ENCODE data around the gene ATP6V1B1. TPM values are rescaled to one million over a fixed set of nuclear protein-coding genes. Genes with fewer than 3 reads are reported as not detected.

Gene ATP6V1B1
- total and polyA plus RNA-seq, 2 of the 13 experiments (the other 11 are each of a cell fraction or from before 2014, with no cell fraction given), result 0.58 to 1.6 TPM

DNA sequence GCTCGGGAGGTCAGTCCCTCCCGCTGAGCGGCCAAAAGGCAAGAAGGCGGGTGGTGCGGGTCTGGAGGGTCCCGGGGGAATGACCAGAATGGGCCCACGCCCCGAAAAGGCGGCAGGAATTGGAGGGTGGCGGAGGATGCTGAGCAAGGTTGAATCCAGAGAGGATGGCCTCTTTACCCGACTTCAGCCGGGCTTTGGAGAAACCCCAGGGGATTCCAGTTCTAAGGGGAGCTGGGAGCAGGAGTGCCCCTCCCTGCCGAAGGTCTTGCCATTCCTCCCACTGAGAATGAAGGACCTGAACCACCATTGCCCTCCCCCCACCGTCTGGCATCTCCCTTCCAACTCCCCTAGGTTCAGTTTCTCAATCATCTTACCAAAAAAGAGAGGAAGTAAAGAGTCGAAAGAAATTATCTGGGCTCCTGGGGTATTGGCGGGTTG lies 38.9 kb upstream of the ATP6V1B1 start (continued):
- TF ChIP-seq, protein P1, sequence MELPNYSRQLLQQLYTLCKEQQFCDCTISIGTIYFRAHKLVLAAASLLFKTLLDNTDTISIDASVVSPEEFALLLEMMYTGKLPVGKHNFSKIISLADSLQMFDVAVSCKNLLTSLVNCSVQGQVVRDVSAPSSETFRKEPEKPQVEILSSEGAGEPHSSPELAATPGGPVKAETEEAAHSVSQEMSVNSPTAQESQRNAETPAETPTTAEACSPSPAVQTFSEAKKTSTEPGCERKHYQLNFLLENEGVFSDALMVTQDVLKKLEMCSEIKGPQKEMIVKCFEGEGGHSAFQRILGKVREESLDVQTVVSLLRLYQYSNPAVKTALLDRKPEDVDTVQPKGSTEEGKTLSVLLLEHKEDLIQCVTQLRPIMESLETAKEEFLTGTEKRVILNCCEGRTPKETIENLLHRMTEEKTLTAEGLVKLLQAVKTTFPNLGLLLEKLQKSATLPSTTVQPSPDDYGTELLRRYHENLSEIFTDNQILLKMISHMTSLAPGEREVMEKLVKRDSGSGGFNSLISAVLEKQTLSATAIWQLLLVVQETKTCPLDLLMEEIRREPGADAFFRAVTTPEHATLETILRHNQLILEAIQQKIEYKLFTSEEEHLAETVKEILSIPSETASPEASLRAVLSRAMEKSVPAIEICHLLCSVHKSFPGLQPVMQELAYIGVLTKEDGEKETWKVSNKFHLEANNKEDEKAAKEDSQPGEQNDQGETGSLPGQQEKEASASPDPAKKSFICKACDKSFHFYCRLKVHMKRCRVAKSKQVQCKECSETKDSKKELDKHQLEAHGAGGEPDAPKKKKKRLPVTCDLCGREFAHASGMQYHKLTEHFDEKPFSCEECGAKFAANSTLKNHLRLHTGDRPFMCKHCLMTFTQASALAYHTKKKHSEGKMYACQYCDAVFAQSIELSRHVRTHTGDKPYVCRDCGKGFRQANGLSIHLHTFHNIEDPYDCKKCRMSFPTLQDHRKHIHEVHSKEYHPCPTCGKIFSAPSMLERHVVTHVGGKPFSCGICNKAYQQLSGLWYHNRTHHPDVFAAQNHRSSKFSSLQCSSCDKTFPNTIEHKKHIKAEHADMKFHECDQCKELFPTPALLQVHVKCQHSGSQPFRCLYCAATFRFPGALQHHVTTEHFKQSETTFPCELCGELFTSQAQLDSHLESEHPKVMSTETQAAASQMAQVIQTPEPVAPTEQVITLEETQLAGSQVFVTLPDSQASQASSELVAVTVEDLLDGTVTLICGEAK (IDR thresholded peaks at IDR 0.05), result no peak
- TF ChIP-seq, protein P1 (CRISPR knock-in tag; IDR thresholded peaks at IDR 0.05), result no peak
- no peak for TF ChIP-seq ZNF160 (CRISPR knock-in tag; IDR thresholded peaks at IDR 0.05)

Data from HepG2 (cell line).